ENCODE measurements around the gene TPRN.

TPRN gene

DNA sequence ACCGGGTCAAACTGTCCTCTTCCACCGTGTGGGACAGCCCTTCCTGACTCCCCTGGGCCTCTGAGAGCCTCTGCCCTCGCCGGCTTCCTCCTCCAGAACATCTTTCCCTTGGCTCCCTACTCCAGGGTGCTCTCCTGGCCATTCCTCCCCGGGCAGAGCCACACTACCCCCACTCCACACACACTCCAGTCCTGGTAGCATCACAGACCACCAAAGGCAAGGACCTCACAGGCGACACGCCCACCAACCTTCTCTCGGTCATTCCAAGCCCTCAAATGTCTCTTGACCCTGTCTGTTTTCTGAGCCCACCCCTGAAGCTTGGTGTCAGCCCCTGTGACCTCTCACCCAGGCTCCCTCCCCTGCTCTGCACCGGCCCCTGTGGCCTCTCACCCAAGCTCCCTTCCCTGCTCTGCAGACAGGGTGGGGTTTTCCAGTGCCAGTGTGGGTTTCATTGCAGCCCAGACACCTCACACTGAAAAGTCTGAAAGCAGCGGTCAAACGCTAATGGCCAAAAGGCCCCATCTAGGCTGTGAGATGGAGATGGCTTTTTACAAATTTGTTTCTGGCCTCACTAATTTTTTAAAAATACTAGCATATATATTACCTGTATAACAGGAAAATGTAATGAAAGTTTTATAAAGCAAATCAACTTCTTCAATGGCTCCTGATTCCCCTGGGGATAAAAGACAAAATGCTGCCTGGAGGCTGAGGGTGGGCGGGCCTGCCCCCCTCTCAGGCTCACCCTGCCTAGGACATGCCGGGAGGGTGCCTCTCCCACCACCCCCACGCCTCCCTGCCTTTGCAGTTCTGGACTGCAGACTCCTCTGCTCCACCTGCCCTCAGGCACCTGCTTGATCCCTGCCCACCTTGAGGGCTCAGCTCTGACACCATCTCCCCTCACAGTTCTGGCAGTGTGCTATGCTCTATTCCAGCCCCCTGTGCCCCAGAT is 41.2 kb downstream of the TPRN start:
- DNase-seq = no peak

DNA sequence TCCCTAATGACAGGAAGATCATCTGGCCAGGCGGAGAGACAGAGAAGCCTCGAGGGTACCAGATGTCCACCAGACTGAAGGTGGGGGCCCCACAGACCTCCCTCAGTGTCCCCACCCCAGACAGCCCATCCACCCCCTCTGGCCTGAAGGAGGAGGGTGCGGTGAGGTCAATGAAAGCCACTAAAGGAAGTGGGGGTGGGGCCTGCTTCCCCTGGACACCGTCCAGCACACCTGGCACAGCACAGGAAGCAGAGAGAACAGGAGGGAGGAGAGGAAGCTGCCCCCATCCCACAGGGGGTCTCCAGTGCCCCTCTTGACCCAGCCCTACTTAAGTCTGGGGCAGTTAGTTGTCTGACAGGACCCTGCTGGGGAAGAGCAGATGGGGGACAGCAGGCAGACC is 41.9 kb downstream of the TPRN start:
- no peak for DNase-seq

DNA sequence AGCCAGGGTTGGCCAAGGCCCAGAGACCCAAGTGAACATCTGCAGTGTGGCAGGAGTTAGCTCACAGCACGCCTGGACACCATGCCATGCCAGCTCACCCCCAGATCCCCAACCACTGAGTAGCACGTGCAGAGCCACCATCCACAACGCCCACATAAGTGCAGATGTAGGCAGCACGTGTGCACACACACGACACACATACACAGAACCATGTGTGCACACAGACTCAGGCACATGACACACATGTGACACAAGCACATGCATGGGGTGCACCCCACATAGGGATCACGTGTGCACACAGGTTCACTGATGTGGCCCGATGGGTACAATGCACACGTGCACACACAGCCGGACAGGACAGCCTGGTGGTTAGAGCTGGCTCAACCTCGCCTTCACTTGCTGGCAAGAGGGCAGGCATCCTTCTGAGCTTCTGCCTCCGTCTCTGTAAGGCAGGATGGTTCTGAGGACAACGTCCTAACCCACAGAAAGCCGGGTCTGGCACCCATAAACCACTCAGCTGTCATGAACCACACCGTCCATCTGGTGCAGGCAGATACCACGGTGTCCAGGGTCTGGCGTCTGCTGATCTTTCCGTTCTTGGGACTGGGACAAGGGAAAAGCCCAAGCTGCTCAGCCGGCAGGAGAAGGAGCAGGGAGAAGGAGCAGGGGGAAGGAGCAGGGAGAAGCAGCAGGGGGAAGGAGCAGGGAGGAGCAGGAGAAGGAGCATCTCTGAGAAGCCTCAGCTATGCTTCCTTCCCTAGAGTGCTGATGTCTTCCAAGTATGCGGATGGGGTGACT is 42.7 kb downstream of the TPRN start:
- no peak for DNase-seq

DNA sequence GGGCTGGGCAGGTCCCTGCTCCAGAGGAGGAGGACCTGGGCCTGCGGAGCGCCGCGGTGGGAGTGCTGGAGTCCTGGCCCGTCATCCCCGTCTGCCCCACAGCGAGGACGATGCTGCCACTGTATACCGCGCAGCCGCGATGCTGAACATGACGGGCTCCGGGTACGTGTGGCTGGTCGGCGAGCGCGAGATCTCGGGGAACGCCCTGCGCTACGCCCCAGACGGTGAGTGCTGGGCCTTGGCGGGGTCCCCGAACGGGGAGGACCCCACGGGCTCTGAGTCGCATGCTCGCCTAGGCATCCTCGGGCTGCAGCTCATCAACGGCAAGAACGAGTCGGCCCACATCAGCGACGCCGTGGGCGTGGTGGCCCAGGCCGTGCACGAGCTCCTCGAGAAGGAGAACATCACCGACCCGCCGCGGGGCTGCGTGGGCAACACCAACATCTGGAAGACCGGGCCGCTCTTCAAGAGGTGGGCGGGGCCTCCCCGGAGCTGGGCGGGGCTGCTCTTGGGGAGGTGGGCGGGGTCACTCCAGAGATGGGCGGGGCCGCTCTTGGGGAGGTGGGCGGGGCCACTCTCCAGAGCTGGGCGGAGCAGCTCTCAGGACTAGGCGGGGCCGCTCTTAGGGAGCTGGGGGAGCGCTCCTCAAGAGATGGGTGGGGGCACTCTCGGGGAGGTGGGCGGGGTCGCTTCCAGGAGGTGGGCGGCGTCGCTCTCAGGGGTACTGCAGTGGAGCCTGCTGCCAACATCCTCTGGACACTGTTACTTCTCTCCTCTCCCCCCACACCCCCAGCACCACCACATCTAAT is 43.8 kb downstream of the TPRN start:
- no peak for DNase-seq

DNA sequence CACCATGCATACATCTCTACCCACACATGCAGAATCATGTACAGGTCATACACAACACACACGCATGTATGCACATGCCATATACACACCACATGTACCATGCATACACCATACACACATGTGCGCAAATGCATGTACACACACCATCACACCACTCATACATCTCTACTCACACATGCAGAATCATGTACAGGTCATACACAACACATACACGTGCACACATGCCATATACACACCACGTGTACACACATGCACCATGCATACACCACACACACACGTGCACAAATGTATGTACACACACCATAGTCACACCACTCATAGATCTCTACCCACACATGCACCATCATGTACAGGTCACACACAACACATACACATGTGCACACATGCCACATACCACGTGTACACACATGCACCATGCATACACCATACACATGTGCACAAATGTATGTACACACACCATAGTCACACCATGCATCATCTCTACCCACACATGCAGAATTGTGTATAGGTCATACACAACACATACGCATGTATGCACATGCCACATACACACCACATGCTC is 47.6 kb downstream of the TPRN start:
- DNase-seq = no peak

DNA sequence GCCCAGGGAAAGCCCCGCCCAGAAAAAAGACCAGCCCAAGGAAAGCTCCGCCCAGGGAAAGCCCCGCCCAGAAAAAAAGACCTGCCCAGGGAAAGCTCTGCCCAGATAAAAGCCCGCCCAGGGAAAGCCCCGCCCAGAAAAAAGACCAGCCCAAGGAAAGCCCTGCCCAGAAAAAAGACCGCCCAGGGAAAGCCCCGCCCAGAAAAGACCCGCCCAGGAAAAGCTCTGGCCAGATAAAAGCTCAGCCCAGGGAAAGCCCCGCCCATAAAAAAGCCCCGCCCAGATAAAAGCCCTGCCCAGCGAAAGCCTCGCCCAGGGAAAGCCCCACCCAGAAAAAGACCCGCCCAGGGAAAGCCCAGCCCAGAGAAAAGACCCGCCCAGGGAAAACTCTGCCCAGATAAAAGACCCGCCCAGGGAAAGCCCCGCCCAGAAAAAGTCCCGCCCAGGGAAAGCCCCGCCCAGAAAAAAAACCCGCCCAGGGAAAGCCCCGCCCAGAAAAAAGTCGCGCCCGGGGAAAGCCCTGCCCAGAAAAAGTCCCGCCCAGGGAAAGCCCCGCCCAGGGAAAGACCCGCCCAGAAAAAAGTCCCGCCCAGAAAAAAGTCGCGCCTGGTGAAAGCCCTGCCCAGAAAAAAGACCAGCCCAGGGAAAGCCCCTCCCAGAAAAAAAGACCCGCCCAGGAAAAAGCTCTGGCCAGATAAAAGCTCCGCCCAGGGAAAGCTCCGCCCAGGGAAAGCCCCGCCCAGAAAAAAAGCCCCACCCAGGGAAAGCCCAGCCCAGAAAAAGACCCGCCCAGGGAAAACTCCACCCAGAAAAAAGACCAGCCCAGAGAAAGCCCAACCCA is 49.7 kb downstream of the TPRN start:
- no peak for DNase-seq

DNA sequence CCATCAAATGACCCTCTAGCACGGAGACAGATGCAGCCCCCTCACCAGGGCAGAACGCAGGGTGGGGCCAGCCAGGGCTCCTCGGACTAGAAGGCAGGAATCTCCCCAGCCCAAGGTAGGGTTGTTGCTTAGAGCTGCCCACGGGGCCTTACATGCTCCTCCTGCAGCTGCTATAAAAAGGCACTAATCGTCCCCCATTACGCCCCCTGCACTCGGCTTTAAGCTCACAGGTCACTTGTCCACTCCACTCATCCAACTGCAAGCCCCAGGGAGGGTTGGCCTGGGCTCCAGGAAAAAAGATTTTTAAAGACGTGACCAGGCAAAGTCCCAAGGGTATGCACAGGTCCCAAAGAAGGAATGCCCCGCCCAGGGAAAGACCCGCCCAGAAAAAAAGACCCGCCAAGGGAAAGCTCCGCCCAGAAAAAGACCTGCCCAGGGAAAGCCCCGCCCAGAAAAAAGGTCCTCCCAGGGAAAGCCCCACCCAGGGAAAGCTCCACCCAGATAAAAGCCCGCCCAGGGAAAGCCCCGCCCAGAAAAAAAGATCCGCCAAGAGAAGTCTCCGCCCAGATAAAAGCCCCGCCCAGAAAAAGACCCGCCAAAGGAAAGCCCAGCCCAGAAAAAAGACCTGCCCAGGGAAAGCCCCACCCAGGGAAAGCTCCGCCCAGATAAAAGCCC is 50.5 kb downstream of the TPRN start:
- DNase-seq = no peak

DNA sequence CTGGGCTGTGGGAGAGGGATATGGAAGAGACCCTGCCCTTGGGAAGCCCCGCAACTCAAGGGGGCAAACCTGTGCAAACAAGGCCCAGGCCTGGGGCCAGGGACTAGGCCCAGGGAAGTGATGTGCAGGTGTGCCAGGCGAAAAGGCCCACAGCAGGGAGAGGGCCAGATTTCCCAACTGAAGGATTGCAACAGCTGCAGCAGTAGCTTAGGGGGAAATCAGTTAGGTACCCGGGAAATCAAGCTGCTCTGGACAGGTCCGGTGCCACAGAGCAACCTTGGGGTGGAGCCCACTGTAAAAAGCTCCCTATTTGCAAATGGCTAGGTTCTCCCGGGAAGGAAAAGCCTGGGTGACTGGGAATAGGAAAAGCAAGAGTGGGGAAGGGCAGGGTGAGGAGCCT is 51.2 kb downstream of the TPRN start:
- no peak for DNase-seq

DNA sequence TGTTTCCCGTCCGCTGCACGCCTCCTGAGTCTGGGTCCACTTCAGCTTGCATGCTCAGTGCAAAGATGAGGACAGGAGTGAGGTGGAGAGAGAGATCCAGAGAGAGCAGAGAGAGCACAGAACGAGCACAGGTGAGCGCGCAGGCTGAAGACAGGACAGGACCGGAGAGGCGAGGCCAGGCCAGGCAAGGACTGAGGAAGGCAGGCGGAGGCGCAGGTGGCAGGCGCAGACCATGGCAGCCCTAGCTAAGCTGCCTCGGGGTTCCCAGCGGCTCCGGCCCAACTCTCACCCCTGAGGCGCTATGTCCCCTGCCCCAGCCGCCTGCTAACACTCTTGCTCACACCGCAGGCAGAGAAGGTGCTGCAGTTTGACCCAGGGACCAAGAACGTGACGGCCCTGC is 51.9 kb downstream of the TPRN start:
- peak; percentile 12 for DNase-seq

DNA sequence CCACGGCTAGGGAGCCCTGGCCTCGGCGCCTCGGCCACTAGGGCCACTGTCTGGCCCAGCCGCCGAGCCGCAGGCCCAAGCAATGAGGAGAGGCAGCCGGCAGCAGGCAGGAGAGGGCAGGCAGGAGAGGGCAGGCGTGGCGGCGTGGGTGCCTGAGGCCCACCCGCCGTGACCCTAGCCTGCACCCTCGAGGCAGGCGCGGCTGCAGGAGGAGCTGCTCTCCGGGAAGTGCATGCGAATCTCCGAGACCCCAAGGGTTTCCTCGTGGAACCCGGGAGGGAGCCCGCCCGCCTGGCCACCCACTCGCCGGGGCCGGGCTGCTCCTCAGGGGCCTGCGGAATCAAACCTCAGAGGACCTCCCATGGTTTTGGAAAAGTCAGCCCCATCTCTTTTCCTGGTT is 52.3 kb downstream of the TPRN start:
- no peak for DNase-seq

DNA sequence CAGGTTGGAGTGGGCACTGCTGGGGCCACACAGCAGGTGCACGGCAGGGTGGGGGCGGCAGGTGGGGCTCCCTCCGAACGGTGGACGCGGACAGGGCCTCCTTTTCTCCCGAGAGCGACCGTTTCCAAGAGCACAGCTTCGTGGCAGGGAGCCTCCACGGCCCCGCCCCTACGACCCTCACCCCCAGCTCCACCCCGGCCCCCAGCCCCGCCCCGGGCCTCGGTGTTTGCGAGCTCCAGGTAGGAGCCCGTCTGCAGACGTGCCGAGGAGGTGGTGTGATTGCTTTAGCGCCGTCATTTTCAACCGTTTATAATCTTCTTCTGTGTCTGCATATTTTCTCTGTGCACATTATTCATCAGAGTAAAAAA is 52.8 kb downstream of the TPRN start:
- DNase-seq = peak; percentile 12

DNA sequence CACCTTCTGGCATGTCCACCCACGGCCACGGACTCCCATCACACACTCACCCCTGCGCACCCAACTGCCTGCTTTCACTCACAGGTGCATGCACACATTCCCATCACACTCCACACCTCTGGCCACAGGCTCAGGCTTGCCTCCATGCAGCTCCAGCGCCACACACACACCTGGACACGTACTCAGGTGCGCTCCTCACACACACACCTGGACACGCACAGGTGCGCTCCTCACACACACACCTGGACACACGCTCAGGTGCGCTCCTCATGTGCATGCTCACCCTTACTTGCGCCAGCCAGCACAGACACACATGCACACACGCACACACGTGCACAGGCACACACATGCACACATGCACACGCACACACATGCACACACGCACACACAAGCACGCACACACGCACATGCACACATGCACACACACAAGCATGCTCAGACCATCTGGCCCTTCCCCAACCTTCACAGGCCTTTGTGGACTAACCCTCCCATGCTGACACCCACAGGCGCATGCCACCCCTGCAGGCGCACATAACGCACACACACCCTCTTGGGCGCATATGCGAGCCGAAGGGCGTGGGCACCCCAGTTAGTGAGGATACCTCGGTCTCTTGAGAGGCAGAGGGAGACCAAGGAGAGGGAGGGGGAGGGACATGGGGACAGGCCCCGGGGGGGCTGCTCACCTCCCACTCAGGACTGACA is 53.3 kb downstream of the TPRN start:
- DNase-seq = peak; percentile 25

DNA sequence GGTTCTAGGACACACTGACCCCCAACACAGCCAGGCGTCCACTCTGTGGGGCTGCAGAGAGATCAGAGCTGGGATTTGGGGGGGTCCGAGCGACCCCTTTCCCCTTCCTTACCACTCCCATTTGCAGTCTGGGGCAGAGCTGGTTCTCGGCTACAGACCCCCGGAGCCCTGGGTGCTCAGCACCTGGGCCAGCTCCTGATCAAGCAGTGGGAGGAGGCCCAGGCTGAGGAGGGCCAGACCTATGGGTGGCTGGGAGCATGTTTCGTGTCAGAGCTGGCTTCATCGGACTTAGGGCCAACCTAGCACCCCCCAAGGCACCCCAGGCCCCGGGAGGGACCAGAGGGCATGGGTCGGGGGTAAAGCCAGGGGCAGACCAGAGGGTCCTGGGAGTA is 54.0 kb downstream of the TPRN start:
- DNase-seq = peak; percentile 12

DNA sequence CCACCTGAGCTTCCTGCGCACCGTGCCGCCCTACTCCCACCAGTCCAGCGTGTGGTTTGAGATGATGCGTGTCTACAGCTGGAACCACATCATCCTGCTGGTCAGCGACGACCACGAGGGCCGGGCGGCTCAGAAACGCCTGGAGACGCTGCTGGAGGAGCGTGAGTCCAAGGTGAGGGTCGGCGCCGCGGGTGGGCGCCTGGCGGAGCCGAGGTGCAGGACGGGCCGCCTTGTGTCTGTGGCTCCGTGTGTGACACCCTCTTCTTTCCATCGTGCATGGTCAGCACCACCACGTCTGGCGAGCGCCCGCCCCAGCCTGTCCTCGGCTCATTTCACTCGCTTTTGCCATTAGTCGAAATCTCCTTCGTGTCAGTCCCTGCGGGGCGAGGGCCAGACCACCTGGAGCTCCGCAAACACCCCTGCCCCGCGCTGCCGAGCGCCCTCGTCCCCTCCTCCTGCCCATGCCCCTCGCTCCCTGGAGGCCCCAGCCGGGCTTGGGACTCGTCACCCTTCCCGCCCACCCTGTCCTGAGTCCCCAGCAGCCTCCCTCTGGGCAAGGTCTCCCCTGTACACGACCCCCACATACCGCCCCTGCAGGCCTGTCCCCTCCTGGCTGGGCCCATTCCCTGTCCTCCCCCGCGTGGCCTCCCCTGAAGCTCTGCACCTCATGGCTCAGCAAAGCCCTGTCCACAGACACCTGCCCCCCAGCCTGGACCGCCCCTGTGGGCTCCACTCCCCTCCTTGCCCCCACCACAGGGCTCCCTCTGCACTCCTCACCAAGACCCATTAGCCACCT is 54.6 kb downstream of the TPRN start:
- peak; percentile 10 for DNase-seq

DNA sequence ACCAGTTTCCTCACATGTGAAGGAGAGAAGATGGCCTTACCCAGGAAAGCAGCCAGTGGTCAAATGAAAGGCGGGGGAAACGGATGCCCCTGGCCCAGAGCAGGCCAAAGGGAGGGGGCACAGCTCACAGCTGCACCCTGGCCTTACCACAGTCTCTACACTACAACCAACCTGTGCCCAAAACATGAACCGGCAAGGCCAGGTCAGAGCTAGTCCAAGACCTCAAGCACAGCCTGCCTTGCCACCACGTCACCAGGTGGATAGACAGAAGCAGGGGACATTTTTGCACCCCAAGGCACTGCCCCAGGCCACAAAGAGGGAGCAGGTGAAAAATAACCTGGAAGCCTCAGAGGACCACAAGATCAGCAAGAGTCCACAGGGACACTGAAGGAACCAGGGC is 57.1 kb downstream of the TPRN start:
- DNase-seq = no peak

DNA sequence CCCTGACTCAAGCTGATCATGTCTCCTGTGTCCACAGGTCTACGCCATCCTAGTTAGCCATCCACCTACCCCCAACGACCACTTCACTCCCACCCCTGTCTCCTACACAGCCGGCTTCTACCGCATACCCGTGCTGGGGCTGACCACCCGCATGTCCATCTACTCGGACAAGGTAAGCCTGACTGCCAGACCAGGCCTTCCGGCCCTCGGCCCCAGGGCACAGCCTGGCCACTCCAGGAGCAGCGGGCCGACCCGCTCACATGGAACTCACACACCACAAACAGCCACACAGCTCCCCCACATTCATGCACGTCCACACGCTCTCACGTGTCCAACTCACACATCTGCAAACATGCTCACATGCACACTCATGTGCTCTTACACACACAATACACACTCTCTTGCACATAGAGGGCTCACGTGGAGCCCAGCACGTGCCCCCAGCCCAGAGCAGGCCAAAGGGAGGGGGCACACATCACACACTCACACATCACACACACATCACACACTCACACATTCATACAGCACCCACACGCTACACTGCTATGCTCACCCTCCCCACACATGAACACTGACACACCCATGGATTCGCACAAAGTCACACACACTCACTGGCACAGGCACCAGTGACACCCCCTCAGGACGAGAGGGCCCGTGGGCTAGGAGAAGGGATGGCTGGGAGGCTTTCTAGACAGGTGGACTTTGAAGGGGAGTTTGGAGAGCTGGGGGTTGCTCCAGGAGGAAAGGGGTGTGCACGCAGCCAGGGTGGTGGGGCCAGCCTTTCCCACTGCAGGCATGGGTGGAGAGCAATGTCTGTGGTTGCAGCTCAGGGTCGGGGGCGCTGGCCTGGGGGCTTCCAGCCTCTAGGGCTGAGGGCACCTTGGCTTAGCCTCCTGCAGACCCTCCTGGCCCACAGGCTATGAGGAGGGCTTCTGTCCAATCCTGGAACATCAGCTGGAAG is 58.3 kb downstream of the TPRN start:
- DNase-seq = peak; percentile 12

All from left hindlimb (tissue), 1 donor.